GM12891 (cell line): ENCODE data around the gene STC2.

Source experiments
- POLR2A ChIP-seq: IDR thresholded peaks from 2 replicates; pipeline ENCODE4 v1.6.1; 2011; ENCODE audit warnings: low read depth, low read length, control low read depth
- TAF1 ChIP-seq: IDR thresholded peaks from 2 replicates; pipeline ENCODE4 v1.6.1; 2011; ENCODE audit warnings: low read depth, low read length, control low read depth

- TF ChIP-seq POLR2A, result no peak
- no peak for TF ChIP-seq TAF1
Measured at GRCh38 chr5:173321886-173322285, 6.3 kb downstream of the STC2 start.
